ENCODE data around the gene BCAR3. TPM values are rescaled to one million over a fixed set of nuclear protein-coding genes. Genes with fewer than 3 reads are reported as not detected.
A peak's percentile ranks its signal among the peaks of the same experiment; 100 is the strongest.

Gene BCAR3
- total and polyA plus RNA-seq, 2 of the 4 experiments (the other 2 are of a cell fraction): 41.4 to 46.4 TPM

DNA sequence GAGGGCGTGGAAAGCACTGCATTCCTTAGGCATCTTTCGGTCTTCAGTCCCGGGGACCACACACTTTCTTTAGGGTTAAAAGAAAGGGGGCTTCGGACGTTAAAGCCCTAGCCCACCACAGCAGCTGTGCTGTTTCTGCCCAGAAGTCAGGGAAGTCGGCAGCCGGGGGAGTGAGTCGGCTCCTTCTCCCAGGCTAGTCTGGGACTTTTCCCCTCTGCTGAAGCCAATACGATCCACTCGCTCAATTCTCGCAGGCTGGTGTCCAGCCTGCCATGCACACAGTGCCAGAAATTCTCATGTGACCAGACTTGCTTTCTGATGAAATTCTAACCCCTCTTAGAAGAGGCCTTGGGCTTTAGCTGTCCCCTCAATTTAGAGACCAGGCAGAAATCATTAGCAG is 67.7 kb downstream of the BCAR3 start:
- peak overlapping the region; percentile 75; the same call in 1 of the 2 replicates for H3K23ac ChIP-seq (ENCODE audit: low read depth, low read length)
- peaks cover 46% of the 10 kb centered on the region for H3K9me1 ChIP-seq (ENCODE audit: insufficient read depth, low read length)
- DNase-seq (peak; percentile 65), ATAC-seq (ENCODE audit: low read depth) (peak; percentile 57)
- POLR2A ChIA-PET (ENCODE audit: unreplicated experiment): no interaction called here
- peak overlapping the region; percentile 51 for H3K4ac ChIP-seq (ENCODE audit: low read depth, low read length)
- H4K5ac ChIP-seq (ENCODE audit: low read depth, low read length): peak overlapping the region; percentile 54; the same call in 1 of the 2 replicates
- H3K4me2 ChIP-seq (ENCODE audit: low read depth, low read length): peak overlapping the region; percentile 21; the same call in 1 of the 2 replicates
- intact Hi-C loops (cut with micrococcal nuclease): no loop called here
- peak overlapping the region; percentile 13; the same call in 1 of the 2 replicates for H3K27ac ChIP-seq (ENCODE audit: insufficient read depth, low read length)
- CTCF ChIA-PET: interaction anchor here (0.9 kb wide), 1 partner anchor 15 kb away, joined by 3 read pairs; no protein-coding TSS in a partner anchor
- H4K91ac ChIP-seq (ENCODE audit: insufficient read depth, low read depth, low read length): peak overlapping the region; percentile 43; the same call in 1 of the 2 replicates
- dilution Hi-C loops (cut with HindIII; ENCODE audit: low sequenced_read_pairs, unreplicated experiment): no loop called here
- peak overlapping the region in 1 of 2 experiments; percentile 57; a peak in 3 of 4 replicates for H4K8ac ChIP-seq (ENCODE audit: low read depth in 2 of 2, low read length in 2 of 2)
- 29% methylated on average over 7 of the region's 11 CpGs; no CpG with 5 or more reads in 1 of the 2 experiments for WGBS, 2 experiments (ENCODE audit: extremely low coverage in 2 of 2, insufficient read length in 1 of 2)
- no peak overlapping the region for H2BK20ac ChIP-seq (ENCODE audit: low read depth, low read length)
- peaks cover 40% of the 10 kb centered on the region for H3K4me1 ChIP-seq (ENCODE audit: control insufficient read depth, insufficient read depth, low read length)
- no peaks in the 10 kb centered on the region for H3K36me3 ChIP-seq (ENCODE audit: control insufficient read depth, insufficient read depth, low read length)
- H2AK9ac ChIP-seq (replicated peaks; ENCODE audit: low read depth, low read length, poor library complexity): no peak overlapping the region
- peak overlapping the region; percentile 45 for H2BK120ac ChIP-seq (ENCODE audit: low read depth, low read length)
- peaks cover 55 to 97% of the 10 kb centered on the region in 2 experiments for H3K79me1 ChIP-seq (ENCODE audit: low read depth in 1 of 2, low read length in 2 of 2)
- H2BK5ac ChIP-seq (ENCODE audit: low read depth, low read length, poor library complexity, severe bottlenecking): no peak overlapping the region
- peak overlapping the region; percentile 52; the same call in 1 of the 2 replicates for H2AK5ac ChIP-seq (ENCODE audit: low read depth, low read length)
- peak overlapping the region; percentile 4; the same call in 1 of the 2 replicates for H3K18ac ChIP-seq (ENCODE audit: low read depth, low read length)
- no peak overlapping the region; the same call in 1 of the 2 replicates for H3K9ac ChIP-seq (ENCODE audit: low read depth, low read length)
- peaks cover 95% of the 10 kb centered on the region for H4K20me1 ChIP-seq (ENCODE audit: insufficient read depth, low read length)
- TF ChIP-seq CEBPB (IDR thresholded peaks at IDR 0.05; ENCODE audit: low read depth, low read length): no peak
- TF ChIP-seq MAZ (IDR thresholded peaks at IDR 0.05; ENCODE audit: borderline replicate concordance, low read depth, low read length): no peak
- TF ChIP-seq, protein P1, sequence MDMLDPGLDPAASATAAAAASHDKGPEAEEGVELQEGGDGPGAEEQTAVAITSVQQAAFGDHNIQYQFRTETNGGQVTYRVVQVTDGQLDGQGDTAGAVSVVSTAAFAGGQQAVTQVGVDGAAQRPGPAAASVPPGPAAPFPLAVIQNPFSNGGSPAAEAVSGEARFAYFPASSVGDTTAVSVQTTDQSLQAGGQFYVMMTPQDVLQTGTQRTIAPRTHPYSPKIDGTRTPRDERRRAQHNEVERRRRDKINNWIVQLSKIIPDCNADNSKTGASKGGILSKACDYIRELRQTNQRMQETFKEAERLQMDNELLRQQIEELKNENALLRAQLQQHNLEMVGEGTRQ (IDR thresholded peaks at IDR 0.05; ENCODE audit: low read depth, low read length): no peak
- no peak for TF ChIP-seq NFE2L2 (IDR thresholded peaks at IDR 0.05; ENCODE audit: low read depth, low read length)
- no peak for TF ChIP-seq FOS (IDR thresholded peaks at IDR 0.05; ENCODE audit: low read depth, low read length)
- TF ChIP-seq POLR2A (IDR thresholded peaks at IDR 0.05; ENCODE audit: low read depth, low read length): no peak
- no peak for TF ChIP-seq MXI1 (IDR thresholded peaks at IDR 0.05; ENCODE audit: borderline replicate concordance, low read depth, low read length)
- TF ChIP-seq, protein P2, sequence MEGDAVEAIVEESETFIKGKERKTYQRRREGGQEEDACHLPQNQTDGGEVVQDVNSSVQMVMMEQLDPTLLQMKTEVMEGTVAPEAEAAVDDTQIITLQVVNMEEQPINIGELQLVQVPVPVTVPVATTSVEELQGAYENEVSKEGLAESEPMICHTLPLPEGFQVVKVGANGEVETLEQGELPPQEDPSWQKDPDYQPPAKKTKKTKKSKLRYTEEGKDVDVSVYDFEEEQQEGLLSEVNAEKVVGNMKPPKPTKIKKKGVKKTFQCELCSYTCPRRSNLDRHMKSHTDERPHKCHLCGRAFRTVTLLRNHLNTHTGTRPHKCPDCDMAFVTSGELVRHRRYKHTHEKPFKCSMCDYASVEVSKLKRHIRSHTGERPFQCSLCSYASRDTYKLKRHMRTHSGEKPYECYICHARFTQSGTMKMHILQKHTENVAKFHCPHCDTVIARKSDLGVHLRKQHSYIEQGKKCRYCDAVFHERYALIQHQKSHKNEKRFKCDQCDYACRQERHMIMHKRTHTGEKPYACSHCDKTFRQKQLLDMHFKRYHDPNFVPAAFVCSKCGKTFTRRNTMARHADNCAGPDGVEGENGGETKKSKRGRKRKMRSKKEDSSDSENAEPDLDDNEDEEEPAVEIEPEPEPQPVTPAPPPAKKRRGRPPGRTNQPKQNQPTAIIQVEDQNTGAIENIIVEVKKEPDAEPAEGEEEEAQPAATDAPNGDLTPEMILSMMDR (conservative IDR thresholded peaks at IDR 0.05; ENCODE audit: low read depth, low read length): no peak
- TF ChIP-seq RFX5 (IDR thresholded peaks at IDR 0.05; ENCODE audit: low read depth, low read length): no peak
- H2BK15ac ChIP-seq (ENCODE audit: low read depth, low read length): peak overlapping the region; percentile 26; the same call in 1 of the 3 replicates
- no TSS peak for BruUV-seq (replicated peaks)
- peak overlapping the region; percentile 10 for H2AFZ ChIP-seq (replicated peaks; ENCODE audit: low read length, poor library complexity)
- H3K27me3 ChIP-seq (ENCODE audit: control insufficient read depth, insufficient read depth, low read length): no peaks in the 10 kb centered on the region
- in situ Hi-C loops (cut with MboI; ENCODE audit: low sequenced_read_pairs): loop anchor here (10.0 kb wide), 1 partner anchor 309 kb away; no protein-coding TSS in a partner anchor
- H3K9me3 ChIP-seq (ENCODE audit: control insufficient read depth, insufficient read depth, low read length): no peaks in the 10 kb centered on the region
- H3K4me3 ChIP-seq (ENCODE audit: insufficient read depth, low read depth, low read length): no peak overlapping the region
- no peak overlapping the region for H3K56ac ChIP-seq (ENCODE audit: extremely low read depth, insufficient read depth, low read length)
- H3K14ac ChIP-seq (replicated peaks; ENCODE audit: low read depth, low read length): peak overlapping the region; percentile 21; the same call in 1 of the 2 replicates

Data from IMR-90 (cell line).